Activated naive CD8-positive, alpha-beta T cell treated with anti-CD3 and anti-CD28 coated beads for 36 hours (primary cell): ENCODE results near the gene METTL27. TPM values are rescaled to one million over a fixed set of nuclear protein-coding genes. Genes with fewer than 3 reads are reported as not detected.

Experiments used
- DNase-seq: peaks from one replicate; pipeline ENCODE4 v3.0.0; 2021
- H3K27ac Mint-ChIP-seq: one replicate; pipeline ENCODE4 v1.8.0; 2022; ENCODE audit warnings: mild to moderate bottlenecking, moderate library complexity, mixed read lengths
- H3K27me3 Mint-ChIP-seq: one replicate; pipeline ENCODE4 v1.8.0; 2022; ENCODE audit warnings: mild to moderate bottlenecking, mixed read lengths
- H3K36me3 Mint-ChIP-seq: one replicate; pipeline ENCODE4 v1.8.0; 2021; ENCODE audit warnings: mild to moderate bottlenecking, mixed read lengths
- H3K4me1 Mint-ChIP-seq: one replicate; pipeline ENCODE4 v1.8.0; 2021; ENCODE audit warnings: mixed read lengths
- H3K4me3 Mint-ChIP-seq: one replicate; pipeline ENCODE4 v1.8.0; 2022; ENCODE audit warnings: mild to moderate bottlenecking, moderate library complexity, mixed read lengths
- H3K9me3 Mint-ChIP-seq: one replicate; pipeline ENCODE4 v1.8.0; 2022; ENCODE audit warnings: mixed read lengths
- total RNA-seq, 2 experiments: library from RNA; stranded (reverse); gene quantifications; one replicate each; pipeline ENCODE4 v1.2.3, GENCODE V29; 2021

The METTL27 gene
- total RNA-seq, 2 experiments from 2014 or later, result 0.23 to 0.40 TPM

DNA sequence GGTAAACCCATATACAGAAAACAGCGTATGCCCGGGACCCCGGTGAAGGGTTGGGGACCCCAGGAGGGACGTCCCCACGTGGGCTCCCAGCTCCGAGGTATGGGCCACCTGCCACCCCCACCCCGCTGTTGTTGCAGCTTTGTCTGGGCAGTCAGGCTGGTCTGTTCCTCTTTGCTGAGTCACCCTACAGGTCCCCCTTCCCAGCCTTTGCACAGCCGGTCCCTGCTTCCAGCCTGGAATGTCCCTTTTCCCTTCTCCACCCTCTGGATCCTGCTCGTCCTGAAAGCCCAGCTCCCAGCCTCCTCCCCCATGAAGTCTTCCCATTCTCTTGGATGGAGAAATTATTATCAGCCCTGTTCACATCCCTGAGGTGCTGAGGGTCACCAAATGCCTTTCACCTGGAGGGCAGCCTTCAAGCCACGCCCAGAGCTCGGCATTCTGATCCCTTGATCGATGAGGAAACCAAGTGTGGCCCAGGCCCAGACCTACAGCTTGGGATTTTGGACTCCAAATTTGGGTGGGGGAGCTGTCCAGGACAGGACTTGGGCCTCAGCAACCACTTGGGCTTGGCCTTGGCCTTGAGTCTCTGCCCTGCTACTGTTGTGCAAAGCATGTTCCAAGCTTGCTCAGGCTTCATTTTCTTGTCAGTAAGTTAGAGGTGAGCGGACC, 8.9 kb downstream of the METTL27 start:
- Mint-ChIP-seq H3K4me3 (no peak overlapping the region), H3K9me3 (no peaks in the 10 kb centered on the region), H3K36me3 (no peaks in the 10 kb centered on the region), H3K27ac (no peak overlapping the region), H3K4me1 (peaks cover 4% of the 10 kb centered on the region), H3K27me3 (peaks cover 4% of the 10 kb centered on the region)
- DNase-seq, result no peak

DNA sequence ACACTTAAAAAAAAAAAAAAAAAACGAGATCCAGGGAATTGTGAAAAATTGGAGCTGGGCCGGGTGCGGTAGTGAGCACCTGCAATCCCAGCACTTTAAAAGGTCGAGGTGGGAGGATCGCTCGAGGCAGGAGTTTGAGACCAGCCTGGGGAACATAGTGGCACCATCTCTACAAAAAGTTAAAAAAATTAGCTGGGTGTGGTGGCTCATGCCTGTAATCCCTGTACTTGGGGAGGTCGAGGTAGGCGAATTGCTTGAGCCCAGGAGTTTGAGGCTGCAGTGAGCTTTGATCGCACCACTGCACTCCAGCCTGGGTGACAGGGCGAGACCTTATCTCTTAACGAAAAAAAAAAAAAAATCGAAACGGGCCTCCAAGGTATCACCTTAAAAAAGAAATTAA, 9.5 kb downstream of the METTL27 start:
- no peak for DNase-seq
- Mint-ChIP-seq H3K27me3 (peaks cover 7% of the 10 kb centered on the region), H3K36me3 (no peaks in the 10 kb centered on the region), H3K9me3 (no peaks in the 10 kb centered on the region), H3K27ac (no peak overlapping the region), H3K4me1 (peaks cover 8% of the 10 kb centered on the region), H3K4me3 (no peak overlapping the region)

DNA sequence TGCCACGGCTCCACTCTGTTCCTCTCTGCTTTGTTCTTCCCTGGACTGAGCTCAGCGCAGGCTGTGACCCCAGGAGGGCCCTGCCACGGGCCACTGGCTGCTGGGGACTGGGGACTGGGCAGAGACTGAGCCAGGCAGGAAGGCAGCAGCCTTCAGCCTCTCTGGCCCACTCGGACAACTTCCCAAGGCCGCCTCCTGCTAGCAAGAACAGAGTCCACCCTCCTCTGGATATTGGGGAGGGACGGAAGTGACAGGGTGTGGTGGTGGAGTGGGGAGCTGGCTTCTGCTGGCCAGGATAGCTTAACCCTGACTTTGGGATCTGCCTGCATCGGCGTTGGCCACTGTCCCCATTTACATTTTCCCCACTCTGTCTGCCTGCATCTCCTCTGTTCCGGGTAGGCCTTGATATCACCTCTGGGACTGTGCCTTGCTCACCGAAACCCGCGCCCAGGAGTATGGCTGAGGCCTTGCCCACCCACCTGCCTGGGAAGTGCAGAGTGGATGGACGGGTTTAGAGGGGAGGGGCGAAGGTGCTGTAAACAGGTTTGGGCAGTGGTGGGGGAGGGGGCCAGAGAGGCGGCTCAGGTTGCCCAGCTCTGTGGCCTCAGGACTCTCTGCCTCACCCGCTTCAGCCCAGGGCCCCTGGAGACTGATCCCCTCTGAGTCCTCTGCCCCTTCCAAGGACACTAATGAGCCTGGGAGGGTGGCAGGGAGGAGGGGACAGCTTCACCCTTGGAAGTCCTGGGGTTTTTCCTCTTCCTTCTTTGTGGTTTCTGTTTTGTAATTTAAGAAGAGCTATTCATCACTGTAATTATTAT, 10.3 kb downstream of the METTL27 start:
- no peak for DNase-seq
- no peak overlapping the region for H3K4me3 Mint-ChIP-seq
- H3K4me1 Mint-ChIP-seq, result peaks cover 16% of the 10 kb centered on the region
- peaks cover 12% of the 10 kb centered on the region for H3K27me3 Mint-ChIP-seq
- H3K36me3 Mint-ChIP-seq, result no peaks in the 10 kb centered on the region
- no peak overlapping the region for H3K27ac Mint-ChIP-seq
- no peaks in the 10 kb centered on the region for H3K9me3 Mint-ChIP-seq

DNA sequence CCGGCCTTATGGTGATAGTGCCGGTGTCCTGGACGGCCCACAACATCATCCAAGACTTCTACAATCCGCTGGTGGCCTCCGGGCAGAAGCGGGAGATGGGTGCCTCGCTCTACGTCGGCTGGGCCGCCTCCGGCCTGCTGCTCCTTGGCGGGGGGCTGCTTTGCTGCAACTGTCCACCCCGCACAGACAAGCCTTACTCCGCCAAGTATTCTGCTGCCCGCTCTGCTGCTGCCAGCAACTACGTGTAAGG, 10.8 kb downstream of the METTL27 start:
- Mint-ChIP-seq H3K4me3 (no peak overlapping the region), H3K9me3 (no peaks in the 10 kb centered on the region), H3K27me3 (peaks cover 17% of the 10 kb centered on the region), H3K27ac (no peak overlapping the region), H3K36me3 (no peaks in the 10 kb centered on the region), H3K4me1 (peaks cover 21% of the 10 kb centered on the region)
- DNase-seq, result no peak

- peaks cover 22% of the 10 kb centered on the region for H3K4me1 Mint-ChIP-seq
- DNase-seq, result no peak
- peaks cover 20% of the 10 kb centered on the region for H3K27me3 Mint-ChIP-seq
- H3K36me3 Mint-ChIP-seq, result no peaks in the 10 kb centered on the region
- H3K27ac Mint-ChIP-seq, result no peak within 1 kb of the TSS
- H3K9me3 Mint-ChIP-seq, result no peaks in the 10 kb centered on the region
- no peak within 1 kb of the TSS for H3K4me3 Mint-ChIP-seq
Observed at GRCh38 chr7:73830681-73831583, 11.4 kb downstream of the METTL27 start, which contains the start of gene CLDN4. CLDN4 (plus strand) TSS chr7:73830996; CDS start chr7:73831202, 206 bp downstream.

DNA sequence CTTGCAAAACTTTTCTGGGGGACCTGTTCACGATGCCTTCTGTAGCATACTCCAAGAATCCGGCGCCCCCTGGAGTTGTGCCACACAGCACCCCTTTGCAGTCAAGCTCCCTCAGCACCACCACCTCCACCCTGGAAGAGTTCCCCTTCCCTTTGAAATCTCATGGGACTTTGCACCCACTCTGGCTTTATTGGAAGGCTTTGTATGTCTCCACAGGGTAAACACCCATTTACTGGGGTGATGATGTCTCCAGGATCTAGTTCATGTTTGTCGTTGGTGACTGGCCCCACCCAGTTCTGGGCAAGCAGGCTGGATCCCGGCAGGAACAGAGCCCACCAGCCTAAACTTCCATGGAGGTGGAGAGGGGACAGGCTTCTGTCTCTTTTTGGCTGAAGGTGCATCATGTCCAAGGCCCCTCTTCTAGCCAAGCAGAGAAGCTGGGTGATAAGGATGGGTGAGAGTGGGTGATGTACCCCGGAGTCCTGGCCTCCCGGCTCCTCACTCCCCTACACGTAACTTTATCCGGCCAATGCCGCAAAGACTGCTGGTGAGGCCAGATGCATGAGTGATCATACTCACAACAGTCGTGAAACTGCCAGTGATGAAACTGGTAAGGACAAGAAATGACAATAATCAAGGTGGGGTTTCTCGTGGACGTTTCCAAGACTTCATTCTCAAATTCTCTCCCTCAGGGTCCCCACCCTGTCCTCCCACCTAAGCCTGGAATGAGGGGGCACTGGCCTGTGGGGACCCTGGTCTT, 12.2 kb downstream of the METTL27 start:
- Mint-ChIP-seq H3K36me3 (no peaks in the 10 kb centered on the region), H3K27me3 (peaks cover 22% of the 10 kb centered on the region), H3K4me3 (no peak overlapping the region), H3K27ac (no peak overlapping the region), H3K4me1 (peaks cover 22% of the 10 kb centered on the region), H3K9me3 (no peaks in the 10 kb centered on the region)
- DNase-seq, result no peak

GRCh38 chr7:73829505-73829904, 12.8 kb downstream of the METTL27 start:
- Mint-ChIP-seq H3K27me3 (peaks cover 22% of the 10 kb centered on the region), H3K27ac (no peak overlapping the region), H3K36me3 (no peaks in the 10 kb centered on the region), H3K9me3 (no peaks in the 10 kb centered on the region), H3K4me1 (peaks cover 22% of the 10 kb centered on the region), H3K4me3 (no peak overlapping the region)
- DNase-seq, result no peak

DNA sequence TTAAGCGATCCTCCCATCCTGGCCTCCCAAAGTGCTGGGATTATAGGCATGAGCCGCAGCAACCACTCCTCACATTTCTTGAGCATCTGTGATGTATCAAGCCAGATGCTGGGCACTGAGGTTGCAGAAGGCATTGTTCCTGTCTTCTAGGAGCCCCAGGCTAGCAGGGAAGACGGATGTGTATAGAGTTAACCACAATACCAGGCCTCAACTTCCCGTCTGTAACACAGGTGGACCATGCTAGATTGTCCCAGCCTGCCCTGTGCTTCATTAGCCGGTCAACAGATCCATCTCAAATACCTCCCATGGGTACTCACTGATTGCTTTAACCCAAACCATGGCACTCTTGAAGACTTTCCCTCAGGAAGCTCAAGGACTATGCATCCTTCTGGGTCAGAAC, 13.3 kb downstream of the METTL27 start:
- no peak overlapping the region for H3K4me3 Mint-ChIP-seq
- peaks cover 22% of the 10 kb centered on the region for H3K4me1 Mint-ChIP-seq
- no peak overlapping the region for H3K27ac Mint-ChIP-seq
- H3K27me3 Mint-ChIP-seq, result peaks cover 22% of the 10 kb centered on the region
- no peaks in the 10 kb centered on the region for H3K36me3 Mint-ChIP-seq
- no peak for DNase-seq
- H3K9me3 Mint-ChIP-seq, result no peaks in the 10 kb centered on the region

- peaks cover 22% of the 10 kb centered on the region for H3K27me3 Mint-ChIP-seq
- H3K4me3 Mint-ChIP-seq, result no peak overlapping the region
- H3K27ac Mint-ChIP-seq, result no peak overlapping the region
Observed at GRCh38 chr7:73828107-73828803, 14.1 kb downstream of the METTL27 start.

GRCh38 chr7:73827567-73828106, 14.7 kb downstream of the METTL27 start:
- Mint-ChIP-seq H3K9me3 (no peaks in the 10 kb centered on the region), H3K27me3 (peaks cover 22% of the 10 kb centered on the region), H3K27ac (no peak overlapping the region), H3K4me1 (peaks cover 22% of the 10 kb centered on the region), H3K36me3 (no peaks in the 10 kb centered on the region), H3K4me3 (no peak overlapping the region)
- DNase-seq, result no peak

More at GRCh38 chr7:73828107-73828803, 14.1 kb downstream of the METTL27 start:
- H3K9me3 Mint-ChIP-seq, result no peaks in the 10 kb centered on the region
- peaks cover 22% of the 10 kb centered on the region for H3K4me1 Mint-ChIP-seq
- H3K36me3 Mint-ChIP-seq, result no peaks in the 10 kb centered on the region
- DNase-seq, result peak; percentile 20

GRCh38 chr7:73824986-73825385, 17.3 kb downstream of the METTL27 start:
- Mint-ChIP-seq H3K27ac (no peak overlapping the region), H3K4me3 (no peak overlapping the region), H3K4me1 (peaks cover 22% of the 10 kb centered on the region), H3K36me3 (no peaks in the 10 kb centered on the region), H3K27me3 (peaks cover 26% of the 10 kb centered on the region), H3K9me3 (no peaks in the 10 kb centered on the region)
- DNase-seq, result no peak

DNA sequence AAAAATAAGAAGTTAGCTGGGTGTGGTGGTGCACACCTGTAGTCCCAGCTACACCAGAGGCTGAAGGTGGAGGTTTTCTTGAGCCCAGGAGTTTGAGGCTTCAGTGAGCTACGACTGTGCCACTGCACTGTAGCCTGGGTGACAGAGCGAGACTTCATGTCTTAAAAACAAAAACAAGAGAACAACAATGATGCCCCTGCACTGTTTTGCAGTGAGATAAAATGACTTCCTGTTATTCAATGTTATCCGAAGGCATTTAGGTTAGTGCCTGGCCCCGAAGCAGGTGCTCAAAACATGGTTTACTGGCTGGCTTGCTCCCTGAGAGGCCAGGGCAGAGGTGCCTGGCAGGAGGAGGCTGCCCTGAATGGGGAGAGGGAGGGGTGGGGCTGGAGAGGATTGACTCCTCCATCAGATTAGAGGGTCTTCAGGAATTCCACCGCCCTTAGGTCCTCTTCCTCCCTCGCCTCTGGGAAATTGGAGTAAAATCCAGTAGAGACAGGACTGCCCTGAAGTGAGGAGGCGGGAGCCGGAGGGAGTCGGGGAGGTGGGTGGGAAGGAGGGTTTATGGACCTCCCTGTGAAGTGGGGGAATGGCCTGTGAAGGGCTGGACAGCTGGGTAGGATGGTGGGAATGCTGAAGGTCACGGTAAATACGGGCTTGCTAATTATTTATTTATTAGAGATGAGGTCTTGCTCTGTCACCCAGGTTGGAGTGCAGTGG, 18.3 kb downstream of the METTL27 start:
- Mint-ChIP-seq H3K27me3 (peaks cover 22% of the 10 kb centered on the region), H3K36me3 (no peaks in the 10 kb centered on the region), H3K27ac (no peak overlapping the region), H3K4me3 (no peak overlapping the region), H3K9me3 (no peaks in the 10 kb centered on the region), H3K4me1 (peaks cover 22% of the 10 kb centered on the region)
- DNase-seq, result no peak

DNA sequence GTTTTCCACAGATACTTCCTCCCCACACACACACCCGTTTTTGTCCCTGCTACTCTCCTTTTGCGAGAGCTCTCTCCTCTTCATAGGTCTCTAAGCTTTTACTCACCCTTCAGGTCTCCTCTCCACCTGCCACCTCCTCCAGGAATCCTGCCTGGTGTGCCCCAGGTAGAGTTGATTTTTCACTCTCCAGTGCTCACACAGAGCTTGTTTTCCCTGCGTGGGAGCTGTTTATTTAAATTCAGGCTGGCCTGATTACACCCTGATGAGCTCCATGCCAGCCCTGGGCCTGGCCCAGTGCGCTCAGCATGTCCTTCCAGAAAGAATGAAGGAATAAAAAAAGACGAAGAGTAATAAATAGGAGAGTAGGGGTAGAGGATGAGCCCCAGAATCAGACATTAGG, 19.1 kb downstream of the METTL27 start:
- Mint-ChIP-seq H3K27me3 (peaks cover 21% of the 10 kb centered on the region), H3K36me3 (no peaks in the 10 kb centered on the region), H3K27ac (no peak overlapping the region), H3K4me1 (peaks cover 17% of the 10 kb centered on the region), H3K4me3 (no peak overlapping the region), H3K9me3 (no peaks in the 10 kb centered on the region)
- no peak for DNase-seq
